CD4-positive, alpha-beta T cell treated with Interleukin-1 beta for 1 hour (primary cell): Measurements from ENCODE around the gene ETV1.

Experiments used
- DNase-seq, 2 donors: peaks; one replicate each; pipeline ENCODE4 v3.0.0-alpha.2; 2020 to 2022

Gene ETV1

DNA sequence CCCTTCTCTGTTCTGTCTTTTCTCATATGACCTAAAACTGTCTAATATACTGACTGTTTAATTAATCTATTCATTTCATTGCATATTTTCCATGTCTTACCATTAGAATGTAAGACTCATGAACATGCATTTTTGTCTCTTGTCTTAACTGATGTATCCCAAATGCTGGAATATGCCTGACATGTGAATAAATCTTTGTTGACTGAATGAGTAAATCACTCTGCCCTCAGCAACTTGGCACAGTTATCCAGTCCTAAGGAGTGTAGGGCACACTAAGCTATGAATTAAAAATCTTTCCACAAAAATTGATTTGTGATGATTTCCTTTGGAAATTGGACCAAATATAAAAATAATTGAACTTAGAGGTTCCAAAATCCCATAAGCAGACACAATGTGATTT is 111.3 kb downstream of the ETV1 start:
- DNase-seq, result no peak

DNA sequence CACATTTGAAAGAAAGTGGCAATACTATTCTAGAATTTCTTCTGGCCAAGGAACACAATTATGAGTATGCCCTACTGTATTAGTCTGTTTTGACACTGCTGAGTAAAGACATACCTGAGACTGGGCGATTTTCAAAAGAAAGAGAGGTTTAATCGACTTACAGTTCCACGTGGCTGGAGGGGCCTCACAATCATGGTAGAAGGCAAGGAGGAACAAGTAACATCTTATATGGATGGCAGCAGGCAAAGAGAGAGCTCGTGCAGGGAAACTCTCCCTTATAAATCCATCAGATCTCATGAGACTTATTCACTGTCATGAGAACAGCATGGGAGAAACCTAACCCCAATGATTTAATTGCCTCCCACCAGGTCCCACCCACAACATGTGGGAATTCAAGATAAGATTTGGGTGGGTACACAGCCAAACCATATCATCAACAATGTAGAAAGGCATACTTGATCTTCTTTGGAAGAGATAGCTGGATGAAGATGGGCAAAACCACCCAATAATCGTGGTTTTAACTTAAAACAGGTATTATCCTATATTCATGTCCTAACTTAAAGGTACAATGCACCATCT is 113.9 kb downstream of the ETV1 start:
- no peak for DNase-seq

DNA sequence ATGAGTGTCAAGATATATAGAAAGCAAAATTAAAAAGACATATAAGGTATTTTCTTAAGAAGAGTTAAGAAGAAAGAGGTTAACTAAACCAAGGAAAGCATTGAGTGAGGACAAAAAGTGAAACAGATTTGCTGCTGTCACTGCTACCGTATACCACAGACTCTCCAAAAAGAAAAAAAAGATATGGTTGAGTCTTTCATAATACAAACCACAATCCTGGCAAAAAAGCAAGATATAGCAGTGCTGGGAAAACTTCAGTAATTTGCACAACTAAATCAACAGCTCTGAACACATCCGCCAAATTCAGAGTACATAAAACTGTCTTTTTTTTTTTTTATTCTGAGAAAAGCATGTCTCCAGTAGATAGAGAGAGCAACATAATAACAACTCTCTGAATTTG is 114.7 kb downstream of the ETV1 start:
- DNase-seq, result no peak

DNA sequence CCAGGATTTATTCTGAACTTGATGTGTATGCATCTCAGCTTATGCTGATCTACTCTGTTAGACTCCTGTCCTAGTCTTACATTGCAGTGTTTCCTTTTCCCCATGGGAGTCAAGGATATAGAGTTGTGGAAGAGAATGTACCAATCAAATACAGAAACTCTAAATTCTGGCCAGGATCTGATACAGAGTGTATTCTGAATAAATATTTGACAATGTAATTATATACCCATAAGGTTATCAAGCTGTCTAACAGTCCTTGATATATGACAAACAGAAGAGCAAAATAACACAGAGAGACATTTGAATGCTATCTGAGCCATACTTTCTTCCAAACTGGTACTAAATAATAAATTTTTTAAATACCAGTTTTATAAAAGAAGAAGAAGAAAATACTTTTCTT is 116.8 kb downstream of the ETV1 start:
- no peak for DNase-seq

DNA sequence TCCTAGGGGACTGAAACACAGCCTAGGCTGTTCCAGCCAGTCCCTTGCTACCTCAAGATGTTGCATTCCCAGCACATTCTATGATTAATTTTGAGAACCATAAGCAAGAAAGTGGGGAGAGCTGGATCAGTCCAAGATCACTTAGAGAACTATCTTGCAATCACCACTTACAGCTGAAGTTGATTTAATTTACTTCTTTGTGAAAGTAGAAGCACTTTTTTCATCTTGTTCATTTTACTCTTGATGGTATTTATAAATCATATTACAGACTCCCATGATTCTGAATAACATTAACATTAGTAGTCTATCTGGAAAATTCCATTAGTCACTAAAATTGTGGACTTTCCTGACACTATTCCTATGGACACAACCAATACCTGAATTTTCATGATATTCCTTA is 118.5 kb downstream of the ETV1 start:
- no peak for DNase-seq

DNA sequence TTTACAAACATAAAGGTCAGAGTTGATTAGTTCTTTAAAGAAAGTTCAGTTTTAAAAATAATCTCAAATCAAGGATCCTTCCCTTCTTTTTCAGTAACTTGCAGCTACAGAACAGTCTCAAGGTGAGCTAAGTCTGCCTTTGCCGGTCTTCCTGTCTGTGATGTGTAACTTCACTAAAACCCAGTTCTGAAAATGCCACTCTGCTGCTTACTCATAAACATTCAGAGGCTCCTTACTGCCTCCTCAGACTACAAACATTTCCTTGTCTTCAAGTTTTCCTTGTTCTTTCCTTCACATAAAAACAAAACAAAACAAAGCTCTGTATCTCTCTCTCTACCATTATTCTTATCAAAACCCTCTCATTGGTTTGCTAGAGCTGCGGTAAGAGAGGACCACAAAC is 128.7 kb downstream of the ETV1 start:
- no peak for DNase-seq

DNA sequence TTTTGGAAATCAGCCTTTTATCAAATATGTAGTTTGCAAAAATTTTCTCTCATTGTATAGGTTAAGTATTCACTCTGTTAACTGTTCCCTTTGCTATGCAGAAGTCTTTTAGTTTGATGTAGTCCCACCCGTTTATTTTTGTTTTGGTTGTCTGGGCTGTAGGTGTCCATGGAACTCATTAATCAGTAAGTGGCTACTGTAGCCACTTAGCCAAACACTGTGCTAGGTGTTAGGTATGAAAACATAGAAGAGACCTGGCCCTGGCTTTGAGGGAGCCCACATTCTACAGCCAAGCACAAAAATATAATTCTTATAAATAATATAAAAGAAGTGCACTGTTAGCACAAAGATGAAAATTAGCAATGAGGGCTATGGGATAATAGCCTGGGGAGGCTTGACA is 133.5 kb downstream of the ETV1 start:
- no peak for DNase-seq

DNA sequence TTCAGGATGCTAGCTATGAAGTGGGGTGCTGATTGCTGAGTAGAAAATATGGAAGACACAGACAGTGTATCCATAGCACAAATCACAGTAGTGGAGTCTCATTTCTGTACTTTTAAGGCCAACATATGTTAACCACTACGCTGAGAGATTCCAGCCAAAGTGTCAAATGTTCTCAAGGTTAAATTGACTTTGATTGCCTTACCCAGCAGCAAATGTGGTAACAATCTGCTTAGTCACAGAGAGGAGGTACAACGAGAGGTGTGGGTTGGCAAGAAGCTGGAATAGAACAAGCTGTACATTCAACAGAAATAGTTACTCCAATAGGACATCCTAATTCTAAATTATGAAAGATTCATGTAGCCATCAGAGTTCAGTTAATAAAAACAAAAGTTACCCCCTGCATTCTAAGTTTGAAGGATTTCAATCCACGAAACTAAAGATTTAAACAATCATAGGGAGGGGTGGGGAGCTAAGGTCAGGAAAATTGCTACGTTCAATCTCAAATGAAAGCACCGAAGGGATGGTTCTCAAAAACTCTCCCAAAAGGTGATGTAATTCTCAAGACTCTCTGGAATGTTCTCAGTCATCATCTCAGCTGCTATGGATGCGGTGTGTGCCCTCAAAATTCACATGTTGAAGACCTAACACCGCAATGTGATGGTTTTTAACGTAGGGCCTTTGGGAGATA is 137.0 kb downstream of the ETV1 start:
- DNase-seq, result no peak

DNA sequence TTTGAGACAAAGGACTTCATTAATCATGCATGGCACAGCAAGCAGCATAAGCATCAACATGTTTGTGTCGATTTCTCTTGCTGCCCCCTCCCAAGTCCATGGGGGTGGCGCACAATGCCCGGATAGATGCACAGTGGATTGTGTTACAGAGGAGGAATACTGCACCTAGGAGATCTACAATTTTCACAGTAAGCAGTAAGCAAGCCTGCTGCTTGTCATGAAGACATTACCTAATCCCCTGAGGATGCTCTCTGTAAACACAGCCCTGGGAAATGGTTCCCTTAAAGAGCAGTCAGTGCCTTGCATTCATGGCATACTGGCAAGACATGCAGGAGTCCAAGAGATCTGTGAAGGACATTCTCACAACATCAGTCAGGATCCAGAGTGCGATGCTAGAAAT is 137.7 kb downstream of the ETV1 start:
- DNase-seq, result no peak

DNA sequence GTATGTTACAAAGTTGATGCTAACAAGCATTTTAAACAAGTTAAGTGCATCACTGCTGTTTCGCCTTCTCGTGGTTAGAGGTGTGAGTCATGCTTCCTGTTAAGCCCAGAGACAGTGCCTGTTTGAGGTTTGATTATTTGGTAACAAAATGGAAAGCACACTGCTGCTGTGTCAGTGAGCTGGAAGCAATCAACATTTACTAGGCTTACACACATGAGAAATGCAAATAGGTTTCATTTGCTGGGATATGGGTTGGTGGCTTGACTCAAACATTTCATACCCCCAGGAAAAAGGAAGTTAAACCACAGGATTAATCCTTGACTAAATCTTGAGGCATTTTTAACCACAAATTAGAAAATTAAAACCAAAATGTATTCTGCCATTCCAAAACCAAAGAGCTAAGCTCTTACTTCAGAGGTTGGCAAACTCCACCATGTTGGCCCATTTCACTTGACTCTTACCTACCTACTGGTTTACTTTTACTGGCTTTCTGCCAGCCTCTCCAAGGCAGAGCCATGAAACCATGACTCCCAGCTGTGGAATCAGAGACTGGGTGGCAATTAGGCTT is 139.2 kb downstream of the ETV1 start:
- peak; percentile 55 to 76 for DNase-seq

DNA sequence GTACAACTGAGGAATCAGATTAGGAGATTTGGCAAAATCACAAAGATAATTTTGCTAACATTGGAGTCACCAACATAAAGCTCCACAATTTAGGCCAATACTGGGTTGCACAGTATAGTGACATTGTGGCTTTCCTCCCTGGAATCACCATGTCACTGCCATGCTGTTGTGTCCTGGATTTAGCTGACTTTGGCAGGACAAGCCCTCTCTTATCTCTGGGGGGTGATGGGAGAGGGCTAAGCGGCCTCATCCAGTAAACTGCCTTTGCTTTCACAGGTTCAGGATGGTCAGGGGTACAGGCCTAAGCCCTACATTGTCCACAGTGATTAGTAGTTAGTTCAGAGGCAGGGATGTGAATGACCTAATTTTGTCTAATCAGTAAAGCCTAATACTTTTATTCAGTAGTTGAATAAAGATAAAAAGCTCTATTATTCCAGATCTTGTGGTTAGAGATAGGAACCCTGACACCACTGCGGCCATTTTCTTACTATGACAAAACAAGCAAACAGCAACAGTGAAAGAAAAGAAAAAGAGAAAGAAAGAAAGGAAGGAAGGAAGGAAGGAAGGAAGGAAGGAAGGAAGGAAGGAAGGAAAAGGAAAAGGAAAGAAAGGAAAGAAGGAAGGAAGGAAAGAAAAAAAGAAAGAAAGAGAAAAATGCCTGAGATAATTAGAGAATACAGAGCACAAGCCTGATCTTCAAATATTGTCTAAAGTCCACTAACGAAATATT is 140.1 kb downstream of the ETV1 start:
- no peak for DNase-seq

DNA sequence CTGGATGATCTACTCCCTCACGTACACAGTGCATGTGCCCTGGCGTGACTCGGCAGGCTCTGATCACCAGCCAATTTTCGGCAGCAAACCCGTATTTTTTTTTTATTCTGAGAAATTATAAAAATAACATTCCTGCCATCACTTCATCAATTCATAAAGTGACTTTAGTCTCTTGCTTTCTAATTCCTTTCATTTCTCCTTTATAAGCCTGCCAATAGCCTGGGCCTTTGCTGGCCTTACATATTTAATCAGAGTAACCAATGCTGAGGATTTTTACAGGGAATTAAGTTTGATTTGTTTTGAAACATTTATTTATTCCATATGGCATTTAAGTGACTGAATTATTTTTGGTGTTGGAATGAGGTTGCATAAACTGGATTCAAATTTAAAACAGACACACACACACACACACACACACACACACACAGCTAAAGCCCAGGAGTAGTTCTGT is 140.8 kb downstream of the ETV1 start:
- no peak for DNase-seq

DNA sequence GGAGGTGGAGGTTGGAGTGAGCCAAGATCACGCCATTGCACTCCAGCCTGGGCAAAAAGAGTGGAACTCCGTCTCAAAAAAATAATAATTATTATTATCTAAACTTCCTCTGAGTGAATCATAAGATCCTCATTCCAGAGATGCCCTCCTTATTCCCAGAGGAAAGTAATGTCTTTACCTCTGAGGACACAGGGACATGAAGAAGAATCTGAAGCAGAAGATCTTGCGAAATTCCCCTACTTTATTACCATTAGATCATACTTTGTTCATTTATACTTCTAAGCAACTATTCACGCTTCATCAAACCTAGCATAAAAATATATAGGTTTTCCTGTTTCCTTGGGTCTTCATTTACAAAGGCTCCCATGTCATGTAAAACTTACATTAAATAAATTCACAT is 143.1 kb downstream of the ETV1 start:
- no peak for DNase-seq

DNA sequence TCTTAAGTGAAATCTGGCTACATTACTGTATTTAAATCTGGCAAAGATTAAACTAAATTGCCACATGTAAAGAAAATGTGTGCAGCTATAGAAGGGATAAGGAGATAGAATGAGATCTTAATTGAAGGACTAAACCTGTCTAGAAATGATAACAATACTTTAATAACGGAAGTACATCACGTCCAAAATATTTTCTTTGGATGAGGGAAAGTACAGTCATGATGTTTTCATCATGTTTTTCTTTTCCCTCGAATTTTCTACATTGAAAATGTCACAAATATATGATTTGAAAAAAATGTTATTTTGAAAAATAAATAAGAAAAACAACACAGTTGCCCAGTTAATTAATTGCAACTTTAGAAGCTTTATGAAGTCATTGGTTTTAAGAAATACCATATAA is 143.9 kb downstream of the ETV1 start:
- no peak for DNase-seq

DNA sequence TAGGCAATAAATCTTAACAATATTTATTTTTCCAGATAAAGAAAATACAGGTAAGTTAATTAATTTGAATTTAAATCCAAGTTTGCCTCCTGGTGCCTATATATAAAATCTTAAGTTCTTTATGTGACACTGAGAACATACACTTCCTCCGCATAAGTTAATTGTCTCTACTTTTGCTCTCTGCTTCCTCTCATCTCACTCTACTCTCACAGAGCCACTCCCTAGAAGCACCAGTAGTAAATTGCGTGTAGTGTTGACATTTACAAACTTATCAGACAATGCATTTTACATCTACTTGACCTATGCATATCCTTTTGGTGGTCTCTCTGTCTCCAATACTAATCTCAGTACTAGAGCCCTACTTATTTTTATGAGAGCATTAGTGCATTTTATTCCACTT is 144.5 kb downstream of the ETV1 start:
- no peak for DNase-seq

DNA sequence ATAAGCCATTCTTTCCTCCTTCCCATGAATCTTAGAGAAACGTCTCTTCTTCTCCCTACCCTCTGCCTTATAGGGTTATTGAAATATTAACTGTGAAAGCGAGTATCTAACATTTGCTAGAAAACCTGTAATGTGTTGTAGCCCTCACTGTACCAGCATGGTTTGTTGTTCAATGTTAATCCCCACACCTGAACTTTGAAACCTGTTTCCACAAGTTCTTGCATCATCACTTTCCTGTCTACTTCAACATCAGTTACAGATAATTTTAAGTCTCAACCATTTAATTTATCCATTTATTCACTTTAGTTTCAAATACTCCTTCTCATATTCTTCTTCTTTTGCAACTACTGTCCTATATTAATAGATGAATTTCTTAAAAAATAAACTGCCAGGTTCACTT is 148.2 kb downstream of the ETV1 start:
- DNase-seq, result no peak
